Ovary (tissue), 9 donors: ENCODE results near the gene ADGRG3. TPM values are rescaled to one million over a fixed set of nuclear protein-coding genes. Genes with fewer than 3 reads are reported as not detected.
"Not testable (repeated sequence)": the region's sequence is repeated elsewhere in the genome, so short reads cannot be mapped to it uniquely, and the experiment has no call there.

Experiments used
- DNase-seq, 5 donors: peaks; one replicate each; pipeline ENCODE4 v3.0.0-alpha.2; 2019 to 2020
- H3K27ac ChIP-seq, 2 donors: fragments of 200-600 bp; one replicate each; pipeline versions ENCODE4 v1.5.1 to v1.8.0; 2019 to 2022
- H3K27me3 ChIP-seq: fragments of 200-600 bp; one replicate; pipeline ENCODE4 v1.8.0; 2022
- H3K36me3 ChIP-seq: fragments of 200-600 bp; sonication (generic); one replicate; pipeline ENCODE4 v1.5.1; 2019
- H3K4me1 ChIP-seq: one replicate; pipeline ENCODE4 v1.8.1; 2013; ENCODE audit warnings: mild to moderate bottlenecking, moderate library complexity; ENCODE audit not compliant: insufficient read depth
- H3K4me3 ChIP-seq: fragments of 200-600 bp; sonication (generic); one replicate; pipeline ENCODE4 v1.5.1; 2017
- H3K9me3 ChIP-seq, 2 donors: fragments of 200-600 bp in 1 of 2; sonication (generic) in 1 of 2; one replicate each; pipeline versions ENCODE4 v1.5.1 to v1.8.1; 2013 to 2019; ENCODE audit warnings: mild to moderate bottlenecking in 1 of 2, moderate library complexity in 1 of 2
- EP300 ChIP-seq: sonication (generic); formaldehyde crosslinking; IDR thresholded peaks from one replicate; pipeline ENCODE4 v1.6.1; 2017; ENCODE audit warnings: antibody characterized with exemption
- POLR2A ChIP-seq: fragments of 450-650 bp; IDR thresholded peaks from one replicate; pipeline ENCODE4 v1.6.1; 2017; ENCODE audit warnings: antibody characterized with exemption, mild to moderate bottlenecking, moderate library complexity
- WGBS, 3 donors: extraction: QIAGEN DNeasy Blood & Tissue Kit in 1 of 3; methylation state at CpG; one replicate each; pipeline versions ENCODE4 v1.1.5 to v1.1.7; 2013 to 2017; 5-methylcytosine and 5-hydroxymethylcytosine counted together
- intact Hi-C, 4 donors: fragments of 100-400 bp; cut with DNase I; formaldehyde crosslinking; loops; one replicate each; pipeline versions ENCODE4 v1.11.0 to v1.15.1; 2022 to 2023
- polyA plus RNA-seq, 2 donors: library from polyadenylated mRNA; stranded (reverse); fragments of 200-250 nt in 1 of 2; fragments of 350-450 nt in 1 of 2; fragmentation: Illumina TruSeq in 1 of 2; extraction: RNeasy Lipid Tissue Mini Kit (QIAGEN cat#74804) in 1 of 2; gene quantifications; one replicate each; pipeline ENCODE4 v1.2.3, GENCODE V29; 2013 to 2014
- total RNA-seq, 7 donors: library from RNA; depleted of rRNA in 2 of 7; stranded (reverse); fragments of >200 nt in 2 of 7; fragmentation: NEBNext Ultra II Directional in 3 of 7; extraction: Animal tissue kit (Norgen Biotek cat#: 25700) in 3 of 7; gene quantifications; one replicate each; pipeline versions ENCODE4 v1.1.0 to v1.2.4, GENCODE V29; 2016 to 2023
- TF ChIP-seq, protein P1 (sequence below), 3 donors: fragments of 450-650 bp in 2 of 3; fragments of 200-600 bp in 1 of 3; IDR thresholded peaks; one replicate each; pipeline versions ENCODE4 v1.5.1 to v1.8.0; 2016 to 2022; ENCODE audit warnings: antibody characterized with exemption in 3 of 3, mild to moderate bottlenecking in 1 of 3
- donor health status: DM: no; HTN: no; CAD: no; lungs with moderate emphysema.
- donor health status: DM: no; HTN: no; CAD: no.
- donor health status: Bipolar disorder and iron deficiency.
- donor health status: DM: yes; HTN: yes; CAD: no.
- donor health status: DM: no; HTN: no; CAD: no.
- donor health status: DM: yes; HTN: yes; CAD: no.

Gene ADGRG3
- total and polyA plus RNA-seq, 9 donors = 0.40 to 1.7 (median 0.92) TPM

DNA sequence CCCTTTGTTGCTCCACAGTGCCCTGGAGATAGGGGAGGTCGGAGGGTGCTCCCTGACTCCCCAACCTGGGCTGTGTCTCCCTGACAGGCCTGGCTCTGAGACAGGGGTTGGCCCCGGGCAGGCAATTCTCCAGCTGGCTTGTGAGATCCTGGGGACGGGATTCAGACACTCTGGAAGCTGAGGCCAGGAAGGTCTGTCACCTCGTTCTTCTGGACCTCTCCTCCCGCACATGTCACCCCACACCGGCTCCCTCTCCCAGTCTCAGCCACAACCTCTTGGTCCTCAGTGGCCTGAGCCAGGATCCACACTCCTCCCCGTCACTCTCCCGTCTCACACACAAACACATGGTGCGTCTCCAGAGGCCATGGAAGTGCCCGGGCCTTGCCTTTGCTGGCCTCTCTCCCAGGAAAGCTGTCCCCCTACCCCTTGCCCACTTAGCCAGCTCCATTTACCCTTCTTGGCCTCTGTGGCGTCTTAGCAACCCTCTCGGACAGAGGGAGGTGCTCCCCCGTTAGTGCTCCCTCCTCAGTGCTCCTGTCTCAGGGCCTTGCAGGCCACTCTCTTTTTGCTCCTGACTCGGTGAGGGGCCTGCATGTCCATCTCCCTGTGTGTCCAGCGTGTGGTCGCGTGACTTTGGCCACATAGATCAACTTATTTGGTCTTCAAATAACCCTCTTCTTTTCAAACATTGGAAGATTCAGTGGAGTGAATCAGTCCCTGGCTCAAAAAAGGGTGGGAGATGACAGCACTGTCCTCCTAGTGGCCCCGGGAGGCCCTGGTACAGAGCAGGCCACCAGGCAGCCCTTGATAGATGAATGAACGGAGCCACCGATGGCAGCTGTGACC is 747 bp downstream of the ADGRG3 start:
- WGBS, 3 donors = 86 to 89% (median 88%) methylated on average over 20 of the region's 20 CpGs
- no peak overlapping the region for H3K4me3 ChIP-seq

DNA sequence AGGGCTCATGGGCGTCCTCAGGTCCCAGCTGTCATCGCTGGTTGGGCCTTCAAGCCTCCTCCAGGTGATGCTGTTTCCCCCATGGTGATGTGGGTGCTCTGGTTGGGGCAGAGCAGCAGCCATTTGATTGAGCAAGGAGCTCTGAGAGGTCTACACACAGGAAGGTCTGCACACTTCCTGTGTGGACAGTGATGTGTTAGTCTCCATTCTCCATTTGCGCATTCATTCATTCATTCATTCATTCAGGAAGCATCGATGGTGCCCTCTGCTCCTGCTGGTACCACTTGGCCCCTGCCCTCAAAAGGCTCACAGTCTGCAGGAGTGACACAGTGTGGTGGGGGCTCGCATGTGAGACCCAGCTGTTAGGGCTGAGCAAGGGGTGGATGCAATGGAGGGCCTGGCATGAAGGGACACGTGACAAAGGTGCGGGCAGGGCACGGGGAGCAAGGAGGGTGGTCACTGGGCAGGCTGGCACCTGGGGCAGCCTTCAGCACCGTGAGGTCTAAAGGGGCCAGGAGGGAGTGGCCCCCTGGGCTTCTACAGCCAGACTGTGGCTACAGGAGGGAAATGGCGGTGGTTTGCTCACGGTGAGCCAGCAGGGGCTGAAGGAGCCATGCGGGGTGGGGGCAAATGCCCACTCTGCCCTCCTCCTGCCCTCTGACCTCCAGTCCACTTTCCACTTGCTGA is 1.5 kb downstream of the ADGRG3 start:
- DNase-seq = no peak
- Histone ChIP-seq H3K4me1 (no peaks in the 10 kb centered on the region), H3K4me3 (no peak overlapping the region), H3K27me3 (no peaks in the 10 kb centered on the region), H3K9me3 (no peaks in the 10 kb centered on the region), H3K36me3 (no peaks in the 10 kb centered on the region), H3K27ac (no peak overlapping the region)
- intact Hi-C loops = no loop called here
- TF ChIP-seq, protein P1, sequence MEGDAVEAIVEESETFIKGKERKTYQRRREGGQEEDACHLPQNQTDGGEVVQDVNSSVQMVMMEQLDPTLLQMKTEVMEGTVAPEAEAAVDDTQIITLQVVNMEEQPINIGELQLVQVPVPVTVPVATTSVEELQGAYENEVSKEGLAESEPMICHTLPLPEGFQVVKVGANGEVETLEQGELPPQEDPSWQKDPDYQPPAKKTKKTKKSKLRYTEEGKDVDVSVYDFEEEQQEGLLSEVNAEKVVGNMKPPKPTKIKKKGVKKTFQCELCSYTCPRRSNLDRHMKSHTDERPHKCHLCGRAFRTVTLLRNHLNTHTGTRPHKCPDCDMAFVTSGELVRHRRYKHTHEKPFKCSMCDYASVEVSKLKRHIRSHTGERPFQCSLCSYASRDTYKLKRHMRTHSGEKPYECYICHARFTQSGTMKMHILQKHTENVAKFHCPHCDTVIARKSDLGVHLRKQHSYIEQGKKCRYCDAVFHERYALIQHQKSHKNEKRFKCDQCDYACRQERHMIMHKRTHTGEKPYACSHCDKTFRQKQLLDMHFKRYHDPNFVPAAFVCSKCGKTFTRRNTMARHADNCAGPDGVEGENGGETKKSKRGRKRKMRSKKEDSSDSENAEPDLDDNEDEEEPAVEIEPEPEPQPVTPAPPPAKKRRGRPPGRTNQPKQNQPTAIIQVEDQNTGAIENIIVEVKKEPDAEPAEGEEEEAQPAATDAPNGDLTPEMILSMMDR (IDR thresholded peaks at IDR 0.05) = no peak
- WGBS, 3 donors = 86 to 89% (median 86%) methylated on average over 12 of the region's 12 CpGs

More for the DNA sequence above, 747 bp downstream of the ADGRG3 start:
- TF ChIP-seq, protein P1 (IDR thresholded peaks at IDR 0.05) = no peak
- TF ChIP-seq EP300 (no peak), POLR2A (no peak)
- no peaks in the 10 kb centered on the region for H3K36me3 ChIP-seq
- DNase-seq = no peak
- H3K4me1 ChIP-seq = no peaks in the 10 kb centered on the region
- intact Hi-C loops = no loop called here
- H3K27ac ChIP-seq = no peak overlapping the region
- no peaks in the 10 kb centered on the region for H3K9me3 ChIP-seq
- no peaks in the 10 kb centered on the region for H3K27me3 ChIP-seq

DNA sequence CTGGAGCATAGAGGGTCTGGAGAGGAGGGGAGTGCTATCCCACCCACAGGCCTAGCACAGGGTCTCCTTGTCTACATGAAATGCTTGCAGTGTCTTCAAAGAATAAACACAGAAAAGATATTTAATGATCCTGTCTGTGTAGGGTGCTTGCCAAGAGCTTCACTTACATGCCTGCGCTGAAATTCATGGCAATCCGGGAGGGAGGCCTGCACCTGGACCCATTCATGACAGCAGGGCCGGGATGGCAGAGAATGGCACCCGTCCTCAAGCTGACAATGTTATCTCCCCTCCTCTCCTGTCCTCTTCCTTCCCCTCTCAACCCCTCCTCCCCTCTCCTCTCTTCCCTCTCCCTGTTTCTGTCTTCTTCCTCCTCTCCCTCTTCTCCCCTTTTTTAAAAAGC is 2.1 kb downstream of the ADGRG3 start:
- H3K9me3 ChIP-seq = no peaks in the 10 kb centered on the region
- H3K4me1 ChIP-seq = no peaks in the 10 kb centered on the region
- DNase-seq = no peak
- WGBS, 3 donors = 33 to 48% (median 46%) methylated on average over 4 of the region's 4 CpGs
- H3K27ac ChIP-seq = no peak overlapping the region
- TF ChIP-seq POLR2A (no peak), EP300 (no peak)
- TF ChIP-seq, protein P1 (IDR thresholded peaks at IDR 0.05) = no peak
- intact Hi-C loops = no loop called here
- H3K36me3 ChIP-seq = no peaks in the 10 kb centered on the region
- no peaks in the 10 kb centered on the region for H3K27me3 ChIP-seq
- H3K4me3 ChIP-seq = no peak overlapping the region

DNA sequence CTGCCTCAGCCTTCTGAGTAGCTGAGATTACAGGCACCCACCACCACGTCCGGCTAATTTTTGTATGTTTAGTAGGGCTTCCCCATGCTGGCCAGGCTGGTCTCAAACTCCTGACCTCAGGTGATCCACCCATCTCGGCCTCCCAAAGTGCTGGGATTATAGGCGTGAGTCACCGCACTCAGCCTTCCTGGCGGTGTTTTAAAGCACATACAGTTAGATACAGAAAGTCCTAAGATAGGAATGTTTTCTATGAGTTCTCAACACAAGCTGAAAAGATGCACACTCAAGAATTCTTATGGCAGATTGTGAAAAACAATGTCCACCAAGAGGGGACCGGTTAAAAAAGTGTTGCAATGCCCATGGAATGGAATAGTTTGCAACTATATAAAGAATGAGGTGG is 3.3 kb downstream of the ADGRG3 start:
- DNase-seq, H3K27ac ChIP-seq, H3K27me3 ChIP-seq, intact Hi-C loops, H3K36me3 ChIP-seq, H3K9me3 ChIP-seq, H3K4me1 ChIP-seq, H3K4me3 ChIP-seq: not testable (repeated sequence)
- WGBS, 3 donors = 68 to 82% (median 76%) methylated on average over 7 of the region's 7 CpGs

DNA sequence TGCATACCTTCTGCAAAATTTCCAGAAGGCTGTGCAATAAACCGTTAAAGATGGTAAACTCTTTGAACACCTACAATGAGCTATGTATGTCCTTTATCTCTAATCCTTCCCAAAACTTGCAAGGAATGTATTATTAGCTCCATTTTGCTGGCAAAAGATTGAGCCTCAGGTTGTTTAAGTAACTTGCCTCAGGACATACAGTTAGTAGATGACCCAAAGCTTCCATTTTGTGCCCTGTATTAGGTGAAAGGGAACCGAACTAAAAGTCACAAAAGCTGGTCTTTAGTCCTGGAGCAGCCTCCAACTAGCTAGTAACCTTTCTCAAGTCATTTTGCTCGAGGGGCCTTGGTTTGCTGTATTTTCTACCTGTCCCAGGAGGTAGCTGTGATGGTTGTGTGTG is 4.3 kb downstream of the ADGRG3 start:
- H3K4me1 ChIP-seq = no peaks in the 10 kb centered on the region
- WGBS, 3 donors = 57 to 68% (median 62%) methylated on average over 3 of the region's 3 CpGs
- no peaks in the 10 kb centered on the region for H3K36me3 ChIP-seq
- no peak for DNase-seq
- no peaks in the 10 kb centered on the region for H3K9me3 ChIP-seq
- no peak overlapping the region for H3K27ac ChIP-seq
- intact Hi-C loops = no loop called here
- no peak for TF ChIP-seq POLR2A
- TF ChIP-seq EP300 = no peak
- TF ChIP-seq, protein P1 (IDR thresholded peaks at IDR 0.05) = no peak
- H3K4me3 ChIP-seq = no peak overlapping the region
- H3K27me3 ChIP-seq = no peaks in the 10 kb centered on the region
